HepG2 (cell line): ENCODE measurements around the gene FOSL2. TPM values are rescaled to one million over a fixed set of nuclear protein-coding genes. Genes with fewer than 3 reads are reported as not detected.

Experiments
- ATAC-seq: fragments of 200-7000 bp; cut with Tn5 transposase; 3 replicates; pipeline ENCODE4 v1.9.1; 2020; ENCODE audit warnings: mild to moderate bottlenecking, moderate library complexity
- BruUV-seq: library from RNA; stranded (reverse); fragments of 400-500 nt; replicated peaks from 2 replicates; lab custom pipeline; 2021; lab: Mats Ljungman, UMichigan
- CTCF ChIA-PET: fragments of 300-600 bp; formaldehyde crosslinking; extraction: SDS; loops from one replicate; lab custom pipeline; 2021; ENCODE audit warnings: low total read pairs, inconsistent platforms, low intra/inter-chr PET ratio; lab: Yijun Ruan, JAX
- POLR2A ChIA-PET: fragments of 350-600 bp; sonication (Branson Sonifier 250); formaldehyde crosslinking; loops from one replicate; lab custom pipeline; 2020; ENCODE audit warnings: antibody characterized with exemption, inconsistent platforms; lab: Yijun Ruan, JAX
- DNase-seq: peaks from one replicate; pipeline ENCODE4 v3.0.0-alpha.2; 2015; ENCODE audit warnings: low spot score
- FAIRE-seq: peaks from 3 replicates; lab custom pipeline; 2011; peaks lifted over from hg19 to GRCh38; lab: Jason Lieb, UNC
- H2AFZ ChIP-seq: one replicate; pipeline ENCODE4 v1.6.1; 2011; ENCODE audit warnings: low read length, inconsistent platforms
- H3K27ac ChIP-seq: fragments of 300-600 bp; 3 replicates; pipeline ENCODE4 v1.8.0; 2011; ENCODE audit warnings: mixed run types, mild to moderate bottlenecking, mixed read lengths, low read length, inconsistent platforms; ENCODE audit not compliant: insufficient read depth; ENCODE audit errors: extremely low read length
- H3K27me3 ChIP-seq, 2 experiments: fragments of 200-600 bp in 1 of 2; 2 replicates in 1 of 2; 3 replicates in 1 of 2; pipeline versions ENCODE4 v1.6.0 to v1.8.0; 2011; ENCODE audit warnings: low read length in 2 of 2, mild to moderate bottlenecking in 2 of 2, moderate library complexity in 2 of 2, inconsistent platforms in 1 of 2; ENCODE audit not compliant: insufficient read depth in 2 of 2, control insufficient read depth in 1 of 2
- H3K36me3 ChIP-seq, 2 experiments: fragments of 200-600 bp in 1 of 2; replicated peaks in 1 of 2; 2 replicates in 1 of 2; 3 replicates in 1 of 2; pipeline versions ENCODE4 v1.5.1 to v1.8.0; 2011; ENCODE audit warnings: low read length in 2 of 2, inconsistent platforms in 1 of 2; ENCODE audit not compliant: insufficient read depth in 2 of 2, control insufficient read depth in 1 of 2
- H3K4me1 ChIP-seq: 2 replicates; pipeline ENCODE4 v1.5.1; 2012; ENCODE audit warnings: low read length, inconsistent platforms; ENCODE audit not compliant: insufficient read depth
- H3K4me2 ChIP-seq: 2 replicates; pipeline ENCODE4 v1.6.0; 2011; ENCODE audit warnings: low read depth, low read length, inconsistent platforms
- H3K4me3 ChIP-seq, 3 experiments: fragments of 200-600 bp in 1 of 3; sonication (generic), shearing (Covaris generic) in 1 of 3; replicated peaks in 1 of 3; 2 replicates each; pipeline ENCODE4 v1.5.1; 2011 to 2016; ENCODE audit warnings: low read length in 3 of 3, inconsistent platforms in 2 of 3, low read depth in 2 of 3, mild to moderate bottlenecking in 2 of 3, control low read depth in 1 of 3, mixed read lengths in 1 of 3; ENCODE audit not compliant: insufficient read depth in 1 of 3
- H3K79me2 ChIP-seq: one replicate; pipeline ENCODE4 v1.6.1; 2011; ENCODE audit warnings: low read length, inconsistent platforms; ENCODE audit not compliant: insufficient read depth
- H3K9ac ChIP-seq: 2 replicates; pipeline ENCODE4 v1.6.0; 2011; ENCODE audit warnings: mild to moderate bottlenecking, low read depth, low read length, inconsistent platforms; ENCODE audit not compliant: insufficient read depth
- H3K9me3 ChIP-seq: 2 replicates; pipeline ENCODE4 v1.5.1; 2012; ENCODE audit warnings: mild to moderate bottlenecking, low read length
- H4K20me1 ChIP-seq: 2 replicates; pipeline ENCODE4 v1.6.0; 2011; ENCODE audit warnings: inconsistent platforms, mild to moderate bottlenecking, low read length, moderate library complexity; ENCODE audit not compliant: insufficient read depth
- JUNB ChIP-seq: sonication (generic); formaldehyde crosslinking; IDR thresholded peaks from 2 replicates; pipeline ENCODE4 v1.8.0; 2022; ENCODE audit warnings: missing genetic modification reagents, mild to moderate bottlenecking, borderline replicate concordance
- LCORL ChIP-seq, 2 experiments: fragments of 450-650 bp in 1 of 2; sonication (generic) in 1 of 2; formaldehyde crosslinking in 1 of 2; IDR thresholded peaks; 2 replicates each; pipeline versions ENCODE4 v1.5.0 to v1.6.1; 2017 to 2020; ENCODE audit warnings: antibody characterized with exemption in 1 of 2, missing genetic modification reagents in 1 of 2
- MAFK ChIP-seq, 2 experiments: IDR thresholded peaks in 1 of 2; conservative IDR thresholded peaks in 1 of 2; 2 replicates each; pipeline ENCODE4 v1.6.1; 2011; ENCODE audit warnings: improper control_type of control experiment in 2 of 2, low read length in 2 of 2
- NCOA5 ChIP-seq: sonication (generic); formaldehyde crosslinking; IDR thresholded peaks from 2 replicates; pipeline ENCODE4 v1.4.0; 2020; ENCODE audit warnings: missing genetic modification reagents
- ZBED4 ChIP-seq: sonication (generic); formaldehyde crosslinking; IDR thresholded peaks from 2 replicates; pipeline ENCODE4 v1.4.0; 2020; ENCODE audit warnings: missing genetic modification reagents, borderline replicate concordance
- ZHX2 ChIP-seq, 2 experiments: sonication (generic) in 1 of 2; formaldehyde crosslinking in 1 of 2; IDR thresholded peaks; 2 replicates each; pipeline versions ENCODE4 v1.6.1 to v1.9.0; 2014 to 2022; ENCODE audit warnings: antibody characterized with exemption in 1 of 2, borderline replicate concordance in 1 of 2, inconsistent platforms in 1 of 2, low read depth in 1 of 2, missing genetic modification reagents in 1 of 2
- ZNF567 ChIP-seq: sonication (generic); formaldehyde crosslinking; IDR thresholded peaks from 2 replicates; pipeline ENCODE4 v1.8.1; 2023; ENCODE audit warnings: mild to moderate bottlenecking, missing genetic modification reagents, borderline replicate concordance
- ZNF772 ChIP-seq: sonication (generic); formaldehyde crosslinking; IDR thresholded peaks from 2 replicates; pipeline ENCODE4 v1.5.0; 2020; ENCODE audit warnings: mild to moderate bottlenecking, missing genetic modification reagents
- ZSCAN5A ChIP-seq: sonication (generic); formaldehyde crosslinking; IDR thresholded peaks from 2 replicates; pipeline ENCODE4 v1.8.0; 2022; ENCODE audit warnings: mild to moderate bottlenecking, missing genetic modification reagents, borderline replicate concordance
- WGBS: methylation state at CpG from one replicate; pipeline ENCODE4 v1.1.6; 2017; ENCODE audit warnings: low lambda C conversion rate; 5-methylcytosine and 5-hydroxymethylcytosine counted together
- in situ Hi-C: cut with HindIII; loops from 2 replicates; pipeline ENCODE4 v1.10.0; 2017; ENCODE audit warnings: low pct_unique_long_range_greater_than_20kb; ENCODE audit not compliant: extremely low pct_ligation_motif_present
- intact Hi-C: fragments of 100-400 bp; cut with micrococcal nuclease; formaldehyde crosslinking; loops from one replicate; pipeline ENCODE4 v1.10.0; 2022; ENCODE audit not compliant: unreplicated experiment
- polyA plus RNA-seq, 8 experiments: library from polyadenylated mRNA; depleted of rRNA in 3 of 8; stranded (reverse) in 7 of 8; unstranded in 1 of 8; fragments of >200 nt; fragmentation: Illumina TruSeq in 4 of 8; extraction: Trizol in 4 of 8; gene quantifications; 2 replicates each; pipeline versions ENCODE4 v1.2.1 to v1.2.3, GENCODE V29; 2011 to 2016; ENCODE audit warnings: low read depth in 4 of 8, missing spikeins in 1 of 8, mixed read lengths in 1 of 8; ENCODE audit not compliant: insufficient read depth in 1 of 8
- total RNA-seq, 5 experiments: library from RNA; depleted of rRNA; stranded (reverse); fragments of >200 nt; fragmentation: Illumina TruSeq; extraction: Trizol; gene quantifications; 2 replicates each; pipeline ENCODE4 v1.2.3, GENCODE V29; 2016; ENCODE audit warnings: low read depth in 1 of 5

Gene FOSL2
- total and polyA plus RNA-seq, 2 of the 13 experiments (the other 11 are each of a cell fraction or from before 2014, with no cell fraction given): 3.4 to 18.1 TPM

GRCh38 chr2:28343971-28344715 lies 48.5 kb upstream of the FOSL2 start:
- ChIA-PET POLR2A (no interaction called here), CTCF (no interaction called here)
- Histone ChIP-seq H3K4me1 (peaks cover 34% of the 10 kb centered on the region), H3K9me3 (no peaks in the 10 kb centered on the region), H3K4me2 (no peak overlapping the region), H3K4me3 (no peak overlapping the region), H3K36me3 (no peaks in the 10 kb centered on the region), H4K20me1 (no peaks in the 10 kb centered on the region), H3K79me2 (no peaks in the 10 kb centered on the region), H3K9ac (no peak overlapping the region), H2AFZ (no peak overlapping the region), H3K27me3 (peaks cover under 1 to 2% of the 10 kb centered on the region in 2 experiments; a peak in 1 of 5 replicates), H3K27ac (no peak overlapping the region)
- WGBS: 72% methylated on average over 19 of the region's 20 CpGs
- ATAC-seq (peak; percentile 11; the same call in 2 of the 3 replicates), FAIRE-seq (no peak), DNase-seq (no peak)
- BruUV-seq: no TSS peak
- in situ Hi-C loops (no loop called here), intact Hi-C loops (no loop called here)
- TF ChIP-seq ZNF772 (CRISPR knock-in tag): no peak
- TF ChIP-seq NCOA5 (CRISPR knock-in tag): no peak
- no peak for TF ChIP-seq ZNF567
- TF ChIP-seq ZSCAN5A (CRISPR knock-in tag): no peak
- TF ChIP-seq ZBED4 (CRISPR knock-in tag): no peak
- no peak for TF ChIP-seq MAFK (conservative IDR thresholded peaks at IDR 0.05 in 1 of 2, IDR thresholded peaks at IDR 0.05 in 1 of 2; ENCODE audit: low read length in 2 of 2)
- TF ChIP-seq JUNB (CRISPR knock-in tag): no peak
- TF ChIP-seq ZHX2 (IDR thresholded peaks at IDR 0.05; ENCODE audit: low read depth): no peak
- no peak for TF ChIP-seq ZHX2 (CRISPR knock-in tag; IDR thresholded peaks at IDR 0.05; ENCODE audit: borderline replicate concordance)
- no peak for TF ChIP-seq LCORL (IDR thresholded peaks at IDR 0.05)
- no peak for TF ChIP-seq LCORL (CRISPR knock-in tag; IDR thresholded peaks at IDR 0.05)
